HG03442 (cell line): ENCODE measurements around the gene DNPH1.
A peak's percentile ranks its signal among the peaks of the same experiment; 100 is the strongest.

Source experiments
- ATAC-seq: cut with Tn5 transposase; IDR thresholded peaks from one replicate; pipeline ENCODE4 v1.9.1; 2021; ENCODE audit warnings: mild to moderate bottlenecking, moderate library complexity; ENCODE audit not compliant: unreplicated experiment

Gene DNPH1

GRCh38 chr6:43247114-43247999 lies 18.1 kb upstream of the DNPH1 start:
- peak; percentile 85 for ATAC-seq

- peak; percentile 24 for ATAC-seq
Observed at GRCh38 chr6:43246301-43247113, 17.2 kb upstream of the DNPH1 start.

DNA sequence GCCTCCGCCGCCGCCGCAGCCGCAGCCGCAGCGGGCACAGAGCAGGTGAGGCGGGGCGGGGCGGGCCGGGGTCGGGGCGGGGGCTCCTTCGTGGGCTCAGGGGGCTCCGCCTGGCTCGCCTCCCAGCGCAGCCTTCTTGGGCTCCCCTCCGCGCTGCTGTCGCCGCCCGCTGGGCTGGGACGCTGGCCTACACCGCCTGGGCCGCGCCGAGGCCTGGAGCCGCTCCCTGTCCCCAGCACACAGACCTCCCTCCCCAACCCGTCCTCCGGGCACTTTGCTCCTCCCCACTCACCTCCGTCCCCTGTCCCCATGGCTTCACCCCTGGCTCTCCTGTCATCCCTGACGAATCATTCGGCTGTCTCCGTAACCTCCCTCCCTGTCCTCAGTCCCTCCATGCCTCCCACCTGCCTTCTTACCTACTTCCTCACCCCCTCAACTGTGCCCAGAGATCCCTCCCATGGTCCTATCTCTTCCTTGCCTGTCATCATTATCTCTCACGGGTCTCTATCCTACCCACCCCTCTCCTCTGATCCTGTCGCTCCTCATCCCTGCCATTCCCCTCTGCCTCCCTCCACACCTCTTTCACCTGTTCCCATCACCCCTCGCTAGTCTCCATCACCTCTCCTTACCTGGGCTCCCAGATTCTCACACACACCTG lies 14.5 kb upstream of the DNPH1 start:
- ATAC-seq: no peak

GRCh38 chr6:43242908-43243663 lies 13.8 kb upstream of the DNPH1 start, which contains the start of gene TTBK1:
Gene TTBK1, plus strand, starts transcription at chr6:43243481. Its CDS starts 3,180 bp downstream, at chr6:43246661.
- no peak for ATAC-seq

DNA sequence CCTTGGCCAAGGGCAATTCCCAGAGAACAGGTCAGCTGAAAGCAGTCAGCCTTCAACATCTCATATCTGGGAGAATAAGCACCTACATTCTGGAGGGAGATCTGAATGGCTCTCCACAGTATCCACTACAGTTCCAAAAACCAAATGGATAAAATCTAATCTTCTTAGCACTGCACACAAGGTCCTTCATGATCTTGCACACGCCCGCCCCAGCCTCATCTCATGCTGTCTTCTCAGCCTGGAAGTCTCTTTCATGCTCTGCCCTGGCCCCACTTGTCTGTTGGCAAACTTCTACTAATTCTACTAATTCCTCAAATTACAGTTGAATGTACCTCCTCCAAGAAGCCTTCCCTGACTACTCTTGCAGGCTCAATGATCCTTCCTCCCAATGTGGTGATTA lies 12.2 kb upstream of the DNPH1 start:
- no peak for ATAC-seq

DNA sequence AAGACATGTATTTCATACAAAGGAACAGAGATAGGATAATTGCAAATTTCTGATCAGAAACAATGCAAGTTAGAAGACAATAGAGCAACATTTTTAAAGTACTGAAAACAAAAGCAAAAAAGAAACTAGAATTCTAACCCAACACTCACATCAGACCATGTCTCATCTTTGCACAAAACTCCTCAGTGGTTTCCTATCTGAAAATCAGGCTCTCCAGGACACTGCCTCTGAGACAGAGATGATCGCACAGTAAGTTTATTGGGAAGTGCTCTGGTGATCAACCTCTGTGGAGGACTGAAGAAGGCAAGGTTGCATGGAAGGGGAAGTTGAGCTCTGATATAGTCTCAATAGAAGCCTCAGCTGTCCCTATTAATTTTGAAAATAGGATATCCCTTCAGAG lies 11.7 kb upstream of the DNPH1 start:
- no peak for ATAC-seq

DNA sequence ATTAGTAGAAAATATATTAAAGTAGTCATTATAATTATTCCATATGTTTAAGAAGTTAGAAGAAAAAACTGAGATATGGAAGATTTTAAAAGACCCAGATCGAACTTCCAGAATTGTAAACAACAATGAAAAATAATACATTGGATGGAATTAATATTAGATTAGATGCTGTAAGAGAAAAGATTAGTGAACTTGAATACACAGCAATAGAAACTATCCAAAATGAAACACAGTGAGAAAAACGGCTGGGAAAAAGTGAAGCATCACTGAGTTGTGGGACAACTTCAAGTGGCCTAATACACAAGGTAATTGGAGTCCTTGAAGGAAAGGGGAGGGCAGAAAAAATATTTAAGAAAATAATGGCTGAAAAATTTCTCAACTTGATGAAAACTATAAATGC lies 9.8 kb upstream of the DNPH1 start:
- no peak for ATAC-seq

GRCh38 chr6:43235841-43236240 lies 6.6 kb upstream of the DNPH1 start:
- ATAC-seq: no peak

DNA sequence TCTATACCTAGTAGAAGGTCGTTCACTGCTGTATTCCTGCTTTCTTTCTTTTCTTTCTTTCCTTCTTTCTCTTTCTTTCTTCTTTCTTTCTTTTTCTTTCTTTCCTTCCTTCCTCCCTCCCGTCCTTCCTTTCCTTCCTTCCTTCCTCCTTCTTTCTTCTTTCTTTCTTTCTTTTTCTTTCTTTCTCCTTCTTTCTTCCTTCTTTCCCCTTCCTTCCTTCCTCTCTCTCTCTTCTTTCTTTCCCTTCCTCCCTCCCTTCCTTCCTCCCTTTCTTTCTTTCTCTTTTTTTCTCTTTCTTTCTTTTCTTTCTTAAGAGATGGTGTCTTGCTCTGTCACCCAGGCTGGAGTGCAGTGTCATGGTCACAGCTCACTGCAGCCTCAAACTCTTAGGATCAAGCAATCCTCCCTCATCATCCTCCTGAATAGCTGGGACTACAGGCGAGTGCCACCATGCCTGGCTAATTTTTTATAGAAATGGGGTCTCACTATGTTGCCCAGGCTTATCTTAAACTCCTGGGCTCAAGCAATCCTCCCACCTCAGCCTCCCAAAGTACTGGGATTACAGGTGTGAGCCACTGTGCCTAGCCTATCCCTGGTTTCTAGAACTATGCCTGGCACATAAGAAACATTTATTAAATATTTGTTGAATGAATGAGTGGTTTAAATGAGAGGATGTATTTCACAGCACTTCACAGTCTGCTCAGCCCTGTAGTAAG lies 2.6 kb upstream of the DNPH1 start:
- no peak for ATAC-seq

DNA sequence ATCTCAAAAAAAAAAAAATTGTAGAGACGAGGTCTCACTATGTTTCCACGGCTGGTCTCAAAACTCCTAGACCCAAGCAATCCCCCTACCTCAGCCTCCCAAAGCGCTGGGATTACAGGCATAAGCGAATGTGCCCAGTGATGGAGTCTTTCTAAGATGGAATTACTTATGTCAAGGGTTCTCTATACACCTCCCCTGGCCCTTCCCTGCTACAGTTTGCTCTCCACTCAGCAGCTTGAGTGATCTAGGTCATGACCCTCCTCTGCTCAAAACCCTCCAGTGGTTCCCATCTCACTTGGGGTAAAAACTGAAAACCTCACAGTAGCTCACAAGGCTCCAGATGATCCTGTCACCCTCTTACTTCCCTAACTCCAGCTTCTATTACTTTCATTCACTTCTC lies 1.8 kb upstream of the DNPH1 start:
- ATAC-seq: no peak

DNA sequence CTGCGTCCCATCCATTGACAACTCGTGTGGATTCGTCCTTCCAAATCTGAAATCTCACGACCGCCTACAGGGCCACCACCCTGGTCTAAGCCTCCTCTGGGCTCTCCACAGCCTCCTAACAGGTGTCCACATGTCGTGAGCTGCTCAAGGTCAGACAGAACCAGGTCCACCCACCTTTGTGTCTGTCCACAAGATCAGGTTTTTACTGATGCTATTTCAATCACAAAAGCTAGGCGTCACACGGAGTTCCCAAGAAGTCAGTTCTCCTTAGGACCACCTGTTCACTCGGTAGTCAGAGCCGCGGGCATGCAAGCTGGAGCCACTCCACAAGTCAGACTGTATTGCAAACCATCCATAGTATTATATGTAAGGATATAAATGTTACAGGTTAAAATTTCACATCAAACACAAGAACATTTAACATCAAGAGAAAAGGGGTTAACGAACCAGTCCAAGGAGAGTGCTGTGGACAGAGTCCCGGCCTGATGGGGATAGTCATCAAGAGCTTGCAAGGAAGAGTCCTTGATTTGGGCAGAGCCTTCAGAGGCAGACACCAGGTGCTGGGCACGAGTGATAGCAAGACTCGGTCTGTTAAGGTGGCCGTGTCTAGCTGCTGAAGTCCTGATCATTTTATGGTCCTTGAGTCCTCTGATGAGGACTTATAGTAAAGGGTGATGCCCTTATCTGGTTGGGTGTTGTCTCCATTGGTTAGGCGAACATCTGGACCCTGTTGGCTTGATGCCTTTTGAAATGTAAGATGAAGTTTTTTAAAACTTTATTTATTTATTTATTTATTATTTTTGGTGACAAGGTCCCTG lies 731 bp upstream of the DNPH1 start:
- no peak for ATAC-seq

DNA sequence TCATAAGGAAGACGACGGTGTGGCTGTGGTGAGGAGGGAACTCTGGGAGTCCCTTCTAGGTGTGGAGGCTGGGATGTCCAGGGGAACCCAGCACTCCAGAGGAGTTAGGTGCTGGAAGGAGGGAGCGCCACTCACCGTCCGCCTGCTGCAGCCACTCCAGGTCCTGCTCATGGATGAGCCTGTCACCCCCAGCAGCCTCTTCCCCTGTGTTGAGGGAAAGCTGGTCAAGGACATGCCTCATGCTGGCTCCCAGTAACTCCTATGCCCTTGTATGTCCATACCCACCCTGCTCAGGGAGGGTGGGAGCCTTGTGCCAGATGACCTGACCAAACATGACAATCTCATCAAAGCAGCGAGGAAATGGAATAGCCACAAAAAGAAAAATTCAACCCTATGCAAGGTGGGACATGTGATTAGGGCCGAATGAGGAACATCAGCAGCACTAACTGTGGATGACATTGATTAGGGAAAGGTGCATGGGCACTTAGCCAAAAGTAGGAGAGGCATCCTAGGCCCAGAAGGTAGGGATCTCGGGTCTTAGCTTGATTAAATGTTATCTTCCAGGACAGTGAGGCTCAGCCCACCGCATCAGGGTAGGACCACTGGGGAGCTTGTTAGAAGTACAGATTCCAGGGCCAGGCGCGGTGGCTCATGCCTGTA lies 3.0 kb downstream of the DNPH1 start:
- ATAC-seq: no peak

DNA sequence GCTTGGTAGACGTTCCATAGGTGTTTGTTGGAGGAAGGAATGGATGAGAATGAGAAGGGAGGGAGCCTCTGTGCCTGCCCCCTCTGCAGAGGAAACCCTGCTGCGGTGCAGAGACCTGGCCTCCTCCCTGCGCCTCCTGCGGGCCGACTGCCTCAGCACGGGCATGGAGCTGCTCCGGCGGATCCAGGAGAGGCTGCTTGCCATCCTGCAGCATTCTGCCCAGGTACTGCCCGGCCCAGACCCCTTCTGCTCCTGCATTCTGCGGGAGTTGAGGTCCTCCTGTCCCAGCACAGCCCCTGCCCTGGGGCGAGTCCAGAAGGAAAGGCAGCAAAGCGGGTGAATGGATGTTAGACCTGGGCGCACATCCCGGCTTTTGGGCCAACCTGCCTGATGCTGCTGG lies 6.1 kb downstream of the DNPH1 start:
- ATAC-seq: no peak

DNA sequence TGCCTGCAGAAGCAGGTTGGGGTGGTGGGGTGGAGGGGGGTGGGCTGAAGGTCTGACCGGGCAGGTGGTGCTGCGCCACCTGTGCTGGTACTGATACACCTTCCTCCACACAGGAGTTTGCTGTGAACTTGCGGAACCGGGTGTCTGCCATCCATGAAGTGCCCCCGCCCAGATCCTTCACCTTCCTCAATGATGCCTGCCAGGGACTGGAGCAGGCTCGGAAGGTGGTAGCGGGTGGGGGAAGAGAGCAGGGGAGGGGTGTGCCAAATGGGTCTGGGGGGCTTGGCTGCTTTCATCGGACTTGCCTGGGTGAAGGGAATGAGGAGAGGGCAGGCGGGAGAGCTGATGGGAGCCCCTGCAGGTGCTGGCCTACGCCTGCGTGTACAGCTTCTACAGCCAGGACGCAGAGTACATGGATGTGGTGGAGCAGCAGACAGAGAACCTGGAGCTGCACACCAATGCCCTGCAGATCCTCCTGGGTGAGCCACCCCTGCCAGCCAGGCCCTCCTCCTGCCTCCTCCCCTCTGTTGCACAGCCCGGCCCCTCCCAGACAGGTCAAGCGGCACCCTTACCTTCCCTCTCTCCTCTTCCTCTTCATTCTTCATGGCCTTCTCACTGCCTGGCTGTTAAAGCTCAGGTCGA lies 6.7 kb downstream of the DNPH1 start:
- no peak for ATAC-seq

DNA sequence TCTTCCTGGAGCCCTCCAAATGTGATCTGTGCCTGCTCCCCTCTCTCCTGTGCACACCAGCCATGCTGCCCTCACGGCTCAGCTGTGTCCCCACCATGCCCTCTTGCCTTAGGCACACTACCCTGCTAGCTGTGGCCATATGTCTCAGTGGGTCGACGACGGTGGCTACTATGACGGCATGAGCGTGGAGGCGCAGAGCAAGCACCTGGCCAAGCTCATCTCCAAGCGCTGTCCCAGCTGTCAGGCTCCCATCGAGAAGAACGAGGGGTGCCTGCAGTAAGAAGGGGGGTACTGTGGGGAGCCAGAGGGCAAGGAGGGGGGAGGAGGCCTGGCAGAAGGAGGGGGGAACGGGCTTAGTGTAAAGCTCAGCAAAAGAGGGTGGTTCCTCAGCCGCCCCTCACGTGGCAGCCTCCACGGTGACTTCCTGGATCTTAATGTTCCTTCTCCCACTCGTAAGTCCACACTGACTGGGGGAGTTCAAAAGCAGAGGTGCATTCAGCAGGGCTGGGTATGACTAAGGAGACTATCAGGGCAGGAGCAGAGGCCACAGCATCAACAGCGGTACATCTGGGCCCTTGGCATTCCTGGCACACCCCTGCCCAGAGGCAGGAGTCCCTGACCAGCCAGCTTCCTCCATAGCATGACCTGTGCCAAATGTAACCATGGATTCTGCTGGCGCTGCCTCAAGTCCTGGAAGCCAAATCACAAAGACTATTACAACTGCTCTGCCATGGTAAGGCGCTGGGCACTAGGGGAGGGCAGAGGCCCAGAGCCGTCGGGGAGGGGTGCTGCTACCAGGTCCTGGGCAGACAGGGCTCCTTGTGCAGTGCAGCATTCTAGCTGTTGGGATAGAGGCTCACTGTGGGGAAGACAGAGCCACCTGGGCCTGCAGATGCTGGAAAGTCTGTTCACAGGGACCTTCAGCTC lies 8.0 kb downstream of the DNPH1 start:
- no peak for ATAC-seq

GRCh38 chr6:43220439-43220951 lies 8.8 kb downstream of the DNPH1 start:
- no peak for ATAC-seq

- no peak for ATAC-seq
Observed at GRCh38 chr6:43219814-43220213, 9.5 kb downstream of the DNPH1 start.
